Stimulated activated CD4-positive, alpha-beta T cell treated with anti-CD3 and anti-CD28 coated beads, TNF-alpha, amount 100 ng/mL, for 24 hours (primary cell): Measurements from ENCODE around the gene MAP3K6.
A peak's percentile ranks its signal among the peaks of the same experiment; 100 is the strongest.

ENCODE experiments used
- DNase-seq, 3 experiments: peaks; one replicate each; pipeline ENCODE4 v3.0.0-alpha.2; 2020; ENCODE audit warnings: low read depth in 3 of 3

MAP3K6 gene

DNA sequence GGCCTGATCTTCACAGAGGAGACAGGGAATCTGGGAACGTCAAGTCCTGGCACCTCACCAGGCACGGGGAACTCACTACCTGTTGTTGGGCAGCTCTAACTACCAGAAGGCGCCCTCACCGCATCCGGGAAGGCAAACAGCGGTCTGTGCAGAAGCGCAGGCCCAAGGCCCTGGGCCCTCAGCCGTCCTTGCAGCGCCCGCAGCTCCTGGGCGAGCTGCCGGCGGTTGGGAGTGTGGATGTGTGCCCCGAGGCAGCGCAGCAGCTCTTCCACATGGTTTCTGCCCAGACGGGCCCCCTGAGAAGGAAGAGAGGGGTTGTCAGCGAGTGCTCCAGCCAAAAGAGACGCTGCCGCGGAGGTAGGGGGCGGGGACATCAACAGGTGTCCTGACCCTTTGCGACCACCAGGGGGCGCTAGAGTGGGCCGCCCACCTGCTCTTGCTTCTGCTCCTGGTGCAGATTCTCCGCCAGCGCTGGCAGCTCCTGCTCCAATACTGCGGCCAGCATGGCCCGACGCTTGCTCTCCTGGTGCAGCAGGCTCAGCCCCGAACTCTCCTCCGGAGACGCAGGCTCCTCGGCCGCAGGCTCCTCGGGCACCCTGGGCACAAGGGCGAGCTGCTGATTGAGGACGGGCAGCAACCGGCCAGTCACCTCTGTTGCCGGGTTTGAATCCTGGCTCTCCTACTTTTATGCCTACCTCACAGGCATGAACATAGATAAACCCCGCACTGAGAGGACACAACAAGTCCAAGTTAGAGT lies 9.3 kb downstream of the MAP3K6 start:
- DNase-seq = peak; percentile 62 to 80 (median 69)

DNA sequence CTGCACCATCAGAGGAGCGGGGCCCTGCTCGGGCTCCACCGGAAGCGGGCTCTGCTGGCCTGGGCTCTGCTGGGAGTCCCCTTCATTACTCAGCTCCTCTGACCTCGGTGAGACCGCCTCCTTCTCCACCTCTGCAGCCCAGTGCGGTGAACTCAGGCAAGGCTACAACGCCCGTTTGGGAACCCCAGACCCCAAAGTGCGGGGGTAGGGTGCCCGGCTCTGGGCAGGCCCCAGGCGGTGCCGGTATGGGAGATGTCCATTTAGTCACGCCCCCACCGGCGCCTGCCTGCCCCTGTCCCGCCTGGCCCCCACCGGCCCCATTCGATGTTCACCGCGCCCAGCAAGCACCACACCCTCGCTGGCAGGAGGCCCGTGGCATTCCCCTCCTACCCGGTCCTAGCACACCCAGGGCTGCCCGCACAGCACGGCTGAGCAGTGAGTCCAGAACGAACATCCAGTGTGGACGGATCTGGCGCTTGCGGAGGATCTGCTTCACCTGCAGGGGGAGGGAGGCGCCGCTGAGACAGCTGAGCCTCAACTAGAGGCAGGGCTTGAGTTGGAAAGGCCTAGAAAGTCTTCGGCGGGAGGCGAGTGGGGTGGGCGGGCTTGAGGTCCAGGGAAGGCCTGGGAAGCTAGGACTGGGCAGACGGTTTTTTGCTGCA lies 10.0 kb downstream of the MAP3K6 start:
- DNase-seq = peak in 1 of 3 experiments; percentile 51

- no peak for DNase-seq
Measured at GRCh38 chr1:27356277-27356618, 10.5 kb downstream of the MAP3K6 start.

- no peak for DNase-seq
Measured at GRCh38 chr1:27355683-27356082, 11.1 kb downstream of the MAP3K6 start.

GRCh38 chr1:27353629-27354028 lies 13.1 kb downstream of the MAP3K6 start:
- no peak for DNase-seq

DNA sequence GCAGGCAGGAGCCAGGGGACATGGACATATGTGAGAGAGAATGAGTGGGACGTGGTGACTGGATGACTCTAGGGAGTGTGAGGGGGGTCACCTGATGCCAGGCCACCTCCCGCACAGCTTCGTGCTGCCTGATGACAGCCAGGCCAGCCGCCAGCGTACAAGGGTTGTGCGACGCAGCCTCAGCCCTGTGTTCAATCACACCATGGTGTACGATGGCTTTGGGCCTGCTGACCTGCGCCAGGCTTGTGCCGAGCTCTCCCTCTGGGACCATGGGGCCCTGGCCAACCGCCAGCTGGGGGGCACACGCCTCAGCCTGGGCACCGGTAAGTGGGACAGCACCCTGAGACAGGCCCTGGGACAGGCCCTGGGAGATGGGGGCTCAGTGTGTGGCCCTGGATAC lies 13.6 kb downstream of the MAP3K6 start:
- no peak for DNase-seq

DNA sequence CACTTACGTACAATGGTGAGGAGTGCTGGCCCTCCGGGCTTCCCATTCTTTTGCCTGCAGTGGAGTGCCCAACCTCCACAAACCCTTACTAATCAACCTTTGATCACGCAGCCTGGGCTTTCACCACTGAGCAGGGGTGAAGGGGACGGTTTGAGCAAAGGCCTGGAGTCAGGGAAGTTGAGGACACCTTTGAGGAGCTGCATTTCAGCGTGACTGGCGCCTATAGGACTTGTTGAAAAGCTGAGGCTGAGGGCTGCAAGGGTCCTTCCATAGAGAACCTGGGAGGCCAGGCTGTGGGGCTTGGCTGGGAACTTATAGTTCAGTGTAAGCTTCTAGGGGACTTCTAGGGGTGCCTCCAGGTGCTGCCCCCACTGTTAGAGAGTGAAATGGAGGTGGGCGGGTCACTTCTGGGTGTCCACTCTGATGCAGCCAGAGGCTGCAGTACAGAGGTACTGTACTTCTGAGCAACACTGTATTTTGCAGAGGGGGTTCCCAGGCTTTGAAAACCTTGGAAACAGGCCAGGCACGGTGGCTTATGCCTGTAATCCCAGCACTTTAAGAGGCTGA lies 15.1 kb downstream of the MAP3K6 start:
- no peak for DNase-seq

DNA sequence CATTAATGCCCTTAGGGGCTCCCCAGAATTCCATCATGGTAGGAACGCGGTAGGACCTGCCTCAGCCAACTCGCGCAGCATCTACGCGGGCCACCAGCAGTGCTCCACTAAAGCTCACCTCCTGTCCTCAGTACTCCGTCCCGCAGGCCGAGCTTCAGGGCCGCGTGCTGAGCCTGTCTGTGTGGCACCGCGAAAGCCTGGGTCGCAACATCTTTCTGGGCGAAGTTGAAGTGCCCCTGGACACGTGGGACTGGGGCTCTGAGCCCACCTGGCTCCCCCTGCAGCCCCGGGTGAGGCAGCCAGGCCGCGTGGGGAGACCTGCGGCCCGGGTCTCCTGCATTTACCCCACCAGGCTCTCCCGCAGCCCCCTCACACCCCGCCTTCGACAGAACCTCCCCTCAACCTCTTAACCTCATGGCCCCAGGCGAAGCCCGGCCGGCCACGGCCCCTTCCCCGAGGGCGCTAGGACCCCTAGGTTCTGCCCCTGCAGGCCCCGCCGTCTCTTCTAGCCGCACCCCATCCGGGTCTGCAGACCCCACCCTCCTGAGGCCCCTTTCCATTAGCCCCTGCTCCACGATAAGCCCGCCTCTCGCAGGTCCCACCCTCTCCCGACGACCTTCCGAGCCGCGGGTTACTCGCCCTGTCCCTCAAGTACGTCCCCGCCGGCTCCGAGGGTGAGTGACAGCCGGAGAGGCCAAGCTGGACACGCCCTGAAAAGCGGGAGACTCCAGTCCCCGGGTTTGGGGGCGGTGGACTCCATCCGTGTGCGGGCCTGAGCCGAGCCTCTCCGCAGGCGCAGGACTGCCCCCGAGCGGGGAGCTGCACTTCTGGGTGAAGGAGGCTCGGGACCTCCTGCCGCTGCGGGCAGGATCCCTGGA lies 15.9 kb downstream of the MAP3K6 start:
- no peak for DNase-seq

DNA sequence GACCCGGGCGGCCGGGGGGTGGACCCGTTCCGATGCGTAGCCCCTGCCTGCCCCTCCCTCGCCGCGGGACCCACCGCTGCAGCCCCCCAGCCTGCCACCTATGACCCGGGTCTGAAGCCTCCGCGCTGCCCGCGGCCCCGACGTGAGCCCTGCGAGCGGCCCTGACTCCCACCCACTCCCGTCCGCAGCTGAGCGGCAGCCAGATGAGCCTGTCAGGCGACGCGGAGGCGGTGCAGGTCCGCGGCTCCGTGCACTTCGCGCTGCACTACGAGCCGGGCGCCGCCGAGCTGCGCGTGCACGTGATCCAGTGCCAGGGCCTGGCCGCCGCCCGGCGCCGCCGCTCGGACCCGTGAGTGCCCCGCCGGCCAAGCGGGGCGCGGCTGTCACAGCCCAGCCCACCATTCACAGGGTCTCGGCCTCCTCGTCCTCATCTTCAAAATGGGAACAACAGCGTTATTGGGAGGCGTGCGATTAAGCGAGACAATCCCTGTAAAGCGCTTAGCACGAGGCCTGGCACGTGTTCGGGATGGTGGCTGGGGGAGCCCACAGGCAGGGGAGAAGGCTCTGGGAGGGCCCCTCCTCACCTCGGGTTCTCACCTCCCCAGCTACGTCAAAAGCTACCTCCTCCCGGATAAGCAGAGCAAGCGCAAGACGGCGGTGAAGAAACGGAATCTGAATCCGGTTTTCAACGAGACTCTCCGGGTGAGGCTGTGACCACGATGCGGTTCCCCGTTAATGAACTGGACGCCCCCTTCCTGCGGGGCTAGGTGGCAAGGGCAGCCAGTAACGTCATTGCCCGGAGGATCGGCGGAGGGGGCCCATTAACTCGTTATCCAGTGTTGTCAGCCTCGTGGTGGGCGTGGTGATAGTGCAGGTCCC lies 16.7 kb downstream of the MAP3K6 start:
- no peak for DNase-seq

DNA sequence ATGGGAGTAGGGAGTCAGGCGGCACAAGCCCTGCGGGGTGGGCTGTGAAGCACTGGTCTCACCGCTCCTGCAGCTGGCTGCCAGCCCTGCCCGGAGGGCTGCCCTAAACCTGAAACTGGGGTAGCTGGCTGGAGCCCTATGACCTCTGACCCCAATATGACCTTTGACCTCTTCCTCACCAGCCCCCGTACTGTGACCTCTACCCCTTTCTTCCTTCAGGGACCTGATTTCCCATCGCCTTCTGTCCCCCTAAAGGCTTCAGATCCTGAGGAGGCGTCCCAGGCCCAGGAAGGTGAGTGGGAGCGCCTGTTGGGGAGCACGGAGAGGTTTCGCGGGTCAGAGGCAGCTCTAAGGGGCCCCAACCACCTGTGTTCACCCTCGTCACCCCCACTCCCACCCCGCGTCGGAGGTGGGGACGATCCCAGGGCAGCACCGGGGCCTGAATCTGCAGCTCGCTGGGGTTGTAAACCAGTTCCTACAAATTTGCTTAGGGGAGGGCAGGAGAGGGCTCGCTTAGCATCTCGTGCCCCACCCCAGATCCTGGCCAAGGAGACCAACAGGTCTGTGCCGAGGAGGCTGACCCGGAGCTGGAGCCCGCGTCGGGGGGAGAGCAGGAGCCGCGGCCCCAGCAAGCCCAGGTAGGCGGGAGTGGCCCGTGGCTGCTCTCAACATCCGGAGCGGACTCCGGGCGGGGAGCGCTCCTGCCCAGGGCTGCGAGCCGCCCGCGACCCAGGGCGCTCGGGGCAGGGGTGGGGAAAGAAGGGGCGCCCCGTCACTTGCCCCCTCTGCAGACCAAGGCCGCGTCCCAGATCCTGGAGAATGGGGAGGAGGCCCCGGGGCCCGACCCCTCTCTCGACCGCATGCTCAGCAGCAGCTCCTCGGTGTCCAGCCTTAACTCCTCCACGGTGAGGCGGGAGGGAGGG lies 17.6 kb downstream of the MAP3K6 start:
- DNase-seq = peak in 1 of 3 experiments; percentile 19

GRCh38 chr1:27346991-27347624 lies 19.7 kb downstream of the MAP3K6 start:
- no peak for DNase-seq

DNA sequence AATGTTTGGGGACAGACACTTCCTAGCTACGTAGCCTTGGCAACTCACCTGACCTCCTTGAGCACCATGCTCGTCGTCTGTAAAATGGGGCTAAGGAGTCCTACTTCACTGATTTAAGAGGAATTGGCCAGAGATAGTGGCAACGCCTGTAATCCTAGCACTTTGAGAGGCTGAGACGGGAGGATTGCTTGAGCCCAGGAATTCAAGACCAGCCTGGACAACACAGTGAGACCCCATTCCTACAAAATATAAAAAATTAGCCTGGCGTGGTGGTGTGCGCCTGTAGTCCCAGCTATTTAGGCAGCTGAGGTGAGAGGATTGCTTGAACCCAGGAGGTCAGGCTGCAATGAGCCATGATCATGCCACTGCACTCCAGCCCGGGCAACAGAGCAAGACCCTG lies 20.4 kb downstream of the MAP3K6 start:
- DNase-seq = no peak

DNA sequence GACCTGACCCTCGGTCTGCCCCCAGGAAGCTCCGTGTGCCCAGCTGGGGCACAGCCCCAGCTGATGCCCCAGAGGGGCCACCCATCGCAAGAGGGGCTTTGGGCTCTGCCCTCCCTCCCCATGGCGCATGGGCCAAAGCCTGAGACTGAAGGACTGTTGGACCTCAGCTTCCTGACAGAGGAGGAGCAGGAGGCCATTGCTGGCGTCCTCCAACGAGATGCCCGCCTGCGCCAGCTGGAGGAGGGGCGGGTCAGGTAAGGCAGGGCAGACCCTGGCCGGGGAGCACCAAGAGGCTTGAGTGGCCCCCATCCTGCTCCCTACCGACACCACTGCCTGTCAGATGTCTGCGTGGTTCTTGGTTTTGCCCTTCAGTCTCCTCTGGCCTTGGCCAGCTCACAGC lies 21.5 kb downstream of the MAP3K6 start:
- no peak for DNase-seq

DNA sequence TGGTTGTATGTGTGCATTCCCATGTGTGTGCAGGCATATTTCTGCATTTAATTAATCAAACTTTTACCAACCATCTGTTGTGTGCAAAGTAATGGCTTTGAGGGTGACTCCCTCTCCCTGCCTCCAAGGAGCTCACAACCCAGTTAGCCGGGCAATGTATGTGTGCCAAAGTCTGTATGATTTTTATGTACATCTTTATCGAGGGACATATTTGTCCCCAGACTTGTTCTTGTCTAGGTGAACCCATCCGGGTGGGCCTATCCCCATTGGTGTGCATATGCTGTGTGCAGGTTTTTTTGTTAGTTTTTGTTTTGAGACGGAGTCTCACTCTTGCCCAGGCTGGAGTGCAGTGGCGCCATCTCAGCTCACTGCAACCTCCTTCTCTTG lies 23.1 kb downstream of the MAP3K6 start:
- no peak for DNase-seq

- peak in 1 of 3 experiments; percentile 59 for DNase-seq
Measured at GRCh38 chr1:27342778-27343638, 23.8 kb downstream of the MAP3K6 start.

DNA sequence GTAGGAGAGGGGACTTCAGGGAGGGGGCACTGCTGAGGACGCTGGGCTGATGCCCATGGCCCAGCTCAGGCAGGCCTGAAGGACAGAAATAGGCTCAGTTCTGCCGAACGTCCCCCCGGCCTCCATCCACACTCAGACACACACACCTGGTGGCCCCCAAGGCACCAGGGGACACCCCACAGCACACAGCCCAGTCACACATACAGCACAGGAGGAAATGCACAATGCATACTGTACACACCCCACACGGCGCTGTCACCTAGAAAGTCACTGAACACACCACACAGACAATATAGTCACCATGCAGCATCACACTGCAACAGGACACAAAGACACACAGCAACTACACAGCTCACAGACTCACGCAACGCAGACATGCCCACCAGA lies 24.4 kb downstream of the MAP3K6 start:
- DNase-seq = peak in 1 of 3 experiments; percentile 41

DNA sequence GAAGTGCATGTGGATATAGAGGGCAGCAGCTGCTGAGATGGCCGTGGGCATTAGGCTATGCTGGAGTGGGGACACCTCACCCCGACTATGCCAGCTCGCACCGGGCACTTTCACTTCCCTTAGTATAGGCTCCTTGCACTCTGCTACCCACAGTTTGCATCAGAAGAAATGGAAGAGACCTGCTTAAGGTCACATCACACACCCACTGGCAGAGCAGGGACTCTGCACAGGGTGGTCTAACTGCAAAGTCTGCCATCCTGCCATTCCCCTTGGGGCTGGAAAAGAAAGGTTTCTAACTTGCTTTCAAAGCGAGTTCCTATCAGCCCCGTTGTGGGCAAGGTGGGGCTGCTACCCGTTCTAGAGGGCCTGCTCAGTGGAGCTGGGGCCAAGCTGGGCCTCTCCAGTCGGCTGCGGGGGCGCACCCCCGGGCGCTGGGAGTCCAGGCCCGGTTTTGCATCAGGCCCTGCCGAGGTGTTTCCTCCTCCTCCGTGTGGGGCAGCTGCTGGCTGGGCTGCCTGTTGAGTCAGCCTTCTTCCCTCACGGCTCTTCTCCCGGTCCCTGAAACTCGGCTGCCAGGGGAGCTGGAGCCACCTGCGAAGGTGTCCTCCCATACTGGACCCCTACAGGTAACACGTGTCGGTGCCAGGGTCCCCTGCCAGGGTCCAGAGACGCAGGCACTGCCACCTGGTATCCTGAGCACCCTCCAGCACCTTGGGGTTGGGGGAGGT lies 25.1 kb downstream of the MAP3K6 start, which contains the start of gene SYTL1:
SYTL1 (plus strand) TSS at position 498 of the 728 bp plus-strand sequence. CDS start 3,313 bp downstream, outside the sequence.
- DNase-seq = peak in 1 of 3 experiments; percentile 61

DNA sequence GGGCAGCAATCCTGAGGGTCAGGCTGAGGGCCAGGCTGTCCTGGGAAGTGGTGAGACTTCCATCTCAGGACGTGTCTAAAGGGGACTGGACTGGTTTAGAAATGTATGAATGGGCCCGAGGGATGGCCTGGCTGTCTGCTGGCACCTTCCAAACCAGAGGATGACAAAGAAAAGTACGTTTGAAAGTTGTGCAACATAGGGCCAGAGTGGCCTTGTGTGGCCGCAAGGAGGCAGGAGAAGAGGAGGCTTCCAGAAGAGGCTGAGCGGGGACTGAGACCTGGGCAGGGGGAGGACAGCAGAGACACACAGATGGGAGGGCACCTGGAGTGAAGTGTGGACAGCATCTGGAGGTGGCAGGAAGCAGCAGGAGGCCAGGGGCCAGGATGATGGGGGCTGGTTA lies 27.5 kb downstream of the MAP3K6 start:
- no peak for DNase-seq
